Neural progenitor cell (in vitro differentiated cells): ENCODE data around the gene TPT1.

Experiments used
- CTCF ChIP-seq: fragments of 200-600 bp; sonication (generic); IDR thresholded peaks from 2 replicates; pipeline ENCODE4 v1.5.1; 2017; ENCODE audit warnings: antibody characterized with exemption, mild to moderate bottlenecking
- EZH2 ChIP-seq: fragments of 200-600 bp; sonication (generic); IDR thresholded peaks from 2 replicates; pipeline ENCODE4 v1.6.1; 2017; ENCODE audit warnings: antibody characterized with exemption, mild to moderate bottlenecking, moderate library complexity
- EZH2phosphoT487 ChIP-seq: fragments of 200-600 bp; sonication (generic); IDR thresholded peaks from 2 replicates; pipeline ENCODE4 v1.6.1; 2017; ENCODE audit warnings: antibody characterized with exemption

GRCh38 chr13:45374917-45375316, 33.9 kb upstream of the TPT1 start:
- no peak for TF ChIP-seq EZH2
- no peak for TF ChIP-seq CTCF
- no peak for TF ChIP-seq EZH2phosphoT487
